NT2/D1 (cell line): ENCODE measurements around the gene TRAF7.
"Not testable (repeated sequence)": the region's sequence is repeated elsewhere in the genome, so short reads cannot be mapped to it uniquely, and the experiment has no call there.

Experiments used
- SUZ12 ChIP-seq: IDR thresholded peaks from 2 replicates; pipeline ENCODE4 v1.6.1; 2011; ENCODE audit not compliant: insufficient read length, insufficient read depth; ENCODE audit errors: extremely low read depth
- YY1 ChIP-seq: IDR thresholded peaks from 2 replicates; pipeline ENCODE4 v1.6.1; 2011; ENCODE audit not compliant: insufficient read length, insufficient read depth
- ZNF274 ChIP-seq: IDR thresholded peaks from 2 replicates; pipeline ENCODE4 v1.6.1; 2011; ENCODE audit warnings: mild to moderate bottlenecking, low read depth, low read length

- TF ChIP-seq YY1, ZNF274, SUZ12: not testable (repeated sequence)
Measured at GRCh38 chr16:2203119-2203688, 47.6 kb downstream of the TRAF7 start.
